Skeletal muscle satellite cell (primary cell): ENCODE measurements around the gene NFE2L3.
"Not testable (repeated sequence)": the region's sequence is repeated elsewhere in the genome, so short reads cannot be mapped to it uniquely, and the experiment has no call there.

Source experiments
- H3K27me3 ChIP-seq: 2 replicates; pipeline ENCODE4 v1.7.0; 2013; ENCODE audit warnings: low read length; ENCODE audit not compliant: control insufficient read depth, insufficient read depth
- H3K36me3 ChIP-seq: 2 replicates; pipeline ENCODE4 v1.7.0; 2013; ENCODE audit warnings: mild to moderate bottlenecking, control low read depth, low read length; ENCODE audit not compliant: insufficient read depth
- H3K4me1 ChIP-seq: 2 replicates; pipeline ENCODE4 v1.7.0; 2013; ENCODE audit warnings: low read length; ENCODE audit not compliant: control insufficient read depth, insufficient read depth
- H3K4me2 ChIP-seq: 2 replicates; pipeline ENCODE4 v1.7.0; 2013; ENCODE audit warnings: mild to moderate bottlenecking, low read length
- H3K4me3 ChIP-seq: 2 replicates; pipeline ENCODE4 v1.7.0; 2013; ENCODE audit warnings: low read length
- H3K9ac ChIP-seq: 2 replicates; pipeline ENCODE4 v1.7.0; 2013; ENCODE audit warnings: mild to moderate bottlenecking, low read depth, low read length, moderate library complexity
- H3K9me3 ChIP-seq: replicated peaks from 2 replicates; pipeline ENCODE4 v1.7.0; 2013; ENCODE audit warnings: mild to moderate bottlenecking, control low read depth, low read length

The NFE2L3 gene

GRCh38 chr7:26131056-26131589 is 20.9 kb upstream of the NFE2L3 start:
- H3K27me3 ChIP-seq, result peaks cover 54% of the 10 kb centered on the region
- H3K9me3 ChIP-seq, result no peaks in the 10 kb centered on the region
- H3K36me3 ChIP-seq, result no peaks in the 10 kb centered on the region
- H3K4me3 ChIP-seq, result no peak overlapping the region
- H3K9ac ChIP-seq, result no peak overlapping the region
- H3K4me2 ChIP-seq, result no peak overlapping the region
- H3K4me1 ChIP-seq, result no peaks in the 10 kb centered on the region

GRCh38 chr7:26135076-26135475 is 16.9 kb upstream of the NFE2L3 start:
- H3K9ac ChIP-seq, result no peak overlapping the region
- H3K9me3 ChIP-seq, result no peaks in the 10 kb centered on the region
- no peak overlapping the region for H3K4me3 ChIP-seq
- H3K4me1 ChIP-seq, result no peaks in the 10 kb centered on the region
- peaks cover 35% of the 10 kb centered on the region for H3K27me3 ChIP-seq
- no peaks in the 10 kb centered on the region for H3K36me3 ChIP-seq
- no peak overlapping the region for H3K4me2 ChIP-seq

GRCh38 chr7:26135551-26135950 is 16.4 kb upstream of the NFE2L3 start:
- Histone ChIP-seq H3K4me2 (no peak overlapping the region), H3K27me3 (peaks cover 35% of the 10 kb centered on the region), H3K9me3 (no peaks in the 10 kb centered on the region), H3K4me1 (no peaks in the 10 kb centered on the region), H3K9ac (no peak overlapping the region), H3K4me3 (no peak overlapping the region), H3K36me3 (no peaks in the 10 kb centered on the region)

- Histone ChIP-seq H3K9me3 (no peaks in the 10 kb centered on the region), H3K9ac (no peak overlapping the region), H3K4me1 (no peaks in the 10 kb centered on the region), H3K36me3 (no peaks in the 10 kb centered on the region), H3K4me3 (no peak overlapping the region), H3K27me3 (peaks cover 28% of the 10 kb centered on the region), H3K4me2 (no peak overlapping the region)
These were observed 15.2 kb upstream of the NFE2L3 start for GRCh38 chr7:26136831-26137230.

GRCh38 chr7:26140380-26140779 is 11.6 kb upstream of the NFE2L3 start:
- peaks cover 9% of the 10 kb centered on the region for H3K27me3 ChIP-seq
- no peak overlapping the region for H3K4me3 ChIP-seq
- no peak overlapping the region for H3K4me2 ChIP-seq
- no peaks in the 10 kb centered on the region for H3K9me3 ChIP-seq
- no peak overlapping the region for H3K9ac ChIP-seq
- H3K36me3 ChIP-seq, result no peaks in the 10 kb centered on the region
- H3K4me1 ChIP-seq, result no peaks in the 10 kb centered on the region

GRCh38 chr7:26141077-26141476 is 10.9 kb upstream of the NFE2L3 start:
- no peak overlapping the region for H3K4me2 ChIP-seq
- H3K4me1 ChIP-seq, result no peaks in the 10 kb centered on the region
- H3K4me3 ChIP-seq, result no peak overlapping the region
- peaks cover 3% of the 10 kb centered on the region for H3K27me3 ChIP-seq
- no peaks in the 10 kb centered on the region for H3K36me3 ChIP-seq
- no peak overlapping the region for H3K9ac ChIP-seq
- no peaks in the 10 kb centered on the region for H3K9me3 ChIP-seq

GRCh38 chr7:26143298-26144048 is 8.5 kb upstream of the NFE2L3 start:
- Histone ChIP-seq H3K4me1 (no peaks in the 10 kb centered on the region), H3K36me3 (no peaks in the 10 kb centered on the region), H3K9me3 (no peaks in the 10 kb centered on the region), H3K9ac (no peak overlapping the region), H3K4me3 (no peak overlapping the region), H3K4me2 (no peak overlapping the region), H3K27me3 (no peaks in the 10 kb centered on the region)

GRCh38 chr7:26144184-26145080 is 7.6 kb upstream of the NFE2L3 start:
- Histone ChIP-seq H3K4me3 (no peak overlapping the region), H3K36me3 (no peaks in the 10 kb centered on the region), H3K4me2 (no peak overlapping the region), H3K9me3 (no peaks in the 10 kb centered on the region), H3K4me1 (no peaks in the 10 kb centered on the region), H3K27me3 (peaks cover 3% of the 10 kb centered on the region), H3K9ac (no peak overlapping the region)

- Histone ChIP-seq H3K36me3 (no peaks in the 10 kb centered on the region), H3K4me2 (no peak overlapping the region), H3K9ac (no peak overlapping the region), H3K4me3 (no peak overlapping the region), H3K9me3 (no peaks in the 10 kb centered on the region), H3K27me3 (peaks cover 5% of the 10 kb centered on the region), H3K4me1 (no peaks in the 10 kb centered on the region)
These were observed 6.8 kb upstream of the NFE2L3 start for GRCh38 chr7:26145238-26145637.

GRCh38 chr7:26147030-26147429 is 5.0 kb upstream of the NFE2L3 start:
- no peaks in the 10 kb centered on the region for H3K36me3 ChIP-seq
- H3K4me3 ChIP-seq, result no peak overlapping the region
- no peak overlapping the region for H3K4me2 ChIP-seq
- no peaks in the 10 kb centered on the region for H3K9me3 ChIP-seq
- peaks cover 6% of the 10 kb centered on the region for H3K4me1 ChIP-seq
- H3K9ac ChIP-seq, result no peak overlapping the region
- peaks cover 10% of the 10 kb centered on the region for H3K27me3 ChIP-seq

- not testable (repeated sequence) for H3K4me1 ChIP-seq, H3K9me3 ChIP-seq, H3K9ac ChIP-seq, H3K36me3 ChIP-seq, H3K4me2 ChIP-seq, H3K4me3 ChIP-seq
- peaks cover 10% of the 10 kb centered on the region for H3K27me3 ChIP-seq
These were observed 4.2 kb upstream of the NFE2L3 start for GRCh38 chr7:26147646-26148306.
